Muscle of arm (tissue), 12 donors: ENCODE data around the gene PDE4D. TPM values are rescaled to one million over a fixed set of nuclear protein-coding genes. Genes with fewer than 3 reads are reported as not detected.

ENCODE experiments used
- DNase-seq: peaks from one replicate; pipeline ENCODE4 v3.0.0-alpha.2; 2013
- polyA plus RNA-seq, 12 donors: library from polyadenylated mRNA; unstranded; fragments of 120-200 nt; gene quantifications; one replicate each; pipeline ENCODE4 v1.2.1, GENCODE V29; 2013; ENCODE audit not compliant: insufficient read length in 12 of 12

The PDE4D gene
- polyA plus RNA-seq, 12 donors: 28.2 to 56.3 (median 41.5) TPM; not detected in 1

- no peak for DNase-seq
These were observed 50.5 kb downstream of the PDE4D start for GRCh38 chr5:59842999-59843398.

- no peak for DNase-seq
These were observed 53.3 kb downstream of the PDE4D start for GRCh38 chr5:59840200-59840601.

GRCh38 chr5:59838989-59839388, 54.5 kb downstream of the PDE4D start:
- DNase-seq: no peak

- DNase-seq: no peak
These were observed 55.5 kb downstream of the PDE4D start for GRCh38 chr5:59838067-59838466.

GRCh38 chr5:59837071-59837470, 56.5 kb downstream of the PDE4D start:
- no peak for DNase-seq

DNA sequence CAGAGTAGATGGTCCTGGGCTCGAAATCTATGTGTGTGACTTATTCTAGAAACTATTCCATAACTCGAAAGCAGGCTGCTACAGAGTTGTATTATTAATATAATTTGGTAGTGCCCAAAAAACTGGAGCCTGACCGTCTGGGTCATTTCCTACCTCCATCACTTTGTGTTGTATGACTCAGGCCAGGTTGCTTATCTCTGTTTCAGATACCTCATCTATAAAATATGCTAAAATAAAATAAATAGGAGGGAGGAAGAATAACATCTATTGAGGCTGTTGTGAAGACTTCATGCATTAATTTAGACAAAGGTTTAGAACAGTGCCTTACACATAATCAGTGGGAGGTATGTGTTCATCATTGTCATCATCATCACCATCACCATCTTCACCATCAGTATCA, 57.7 kb downstream of the PDE4D start:
- DNase-seq: no peak

GRCh38 chr5:59833448-59833847, 60.1 kb downstream of the PDE4D start:
- no peak for DNase-seq

DNA sequence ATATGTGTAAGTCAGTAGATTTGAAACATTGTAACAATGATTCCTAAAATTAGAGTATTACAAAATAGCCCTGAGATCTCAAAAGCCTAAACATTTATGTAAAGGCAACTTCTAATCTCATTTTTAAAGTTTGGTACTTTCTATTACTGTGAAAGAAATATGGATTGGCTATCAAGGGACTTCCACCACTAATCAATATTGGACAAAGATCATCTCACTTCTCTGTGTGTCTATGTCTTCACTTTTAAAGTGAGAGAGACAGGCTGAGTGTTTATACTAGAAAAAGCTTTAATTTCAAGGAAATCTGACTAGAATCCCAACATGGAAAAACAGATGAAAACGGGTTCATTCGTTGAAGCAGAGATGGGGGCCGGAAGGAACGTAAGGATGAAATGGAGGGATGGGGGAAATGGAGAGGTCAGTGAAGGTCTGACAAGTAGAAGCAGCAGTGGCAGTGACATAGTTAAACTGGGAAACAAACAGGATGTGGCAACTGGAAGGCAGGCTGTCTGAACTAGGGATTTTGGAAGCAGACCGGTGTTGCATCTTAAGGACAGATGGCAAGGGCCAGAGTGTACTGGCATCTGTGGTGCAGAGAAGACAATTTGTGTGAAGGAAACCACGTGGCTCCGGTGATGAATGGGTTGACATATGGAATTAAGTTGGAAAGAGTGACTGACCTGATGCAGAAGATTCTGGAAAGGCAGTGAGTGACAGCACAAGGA, 60.8 kb downstream of the PDE4D start:
- DNase-seq: no peak

DNA sequence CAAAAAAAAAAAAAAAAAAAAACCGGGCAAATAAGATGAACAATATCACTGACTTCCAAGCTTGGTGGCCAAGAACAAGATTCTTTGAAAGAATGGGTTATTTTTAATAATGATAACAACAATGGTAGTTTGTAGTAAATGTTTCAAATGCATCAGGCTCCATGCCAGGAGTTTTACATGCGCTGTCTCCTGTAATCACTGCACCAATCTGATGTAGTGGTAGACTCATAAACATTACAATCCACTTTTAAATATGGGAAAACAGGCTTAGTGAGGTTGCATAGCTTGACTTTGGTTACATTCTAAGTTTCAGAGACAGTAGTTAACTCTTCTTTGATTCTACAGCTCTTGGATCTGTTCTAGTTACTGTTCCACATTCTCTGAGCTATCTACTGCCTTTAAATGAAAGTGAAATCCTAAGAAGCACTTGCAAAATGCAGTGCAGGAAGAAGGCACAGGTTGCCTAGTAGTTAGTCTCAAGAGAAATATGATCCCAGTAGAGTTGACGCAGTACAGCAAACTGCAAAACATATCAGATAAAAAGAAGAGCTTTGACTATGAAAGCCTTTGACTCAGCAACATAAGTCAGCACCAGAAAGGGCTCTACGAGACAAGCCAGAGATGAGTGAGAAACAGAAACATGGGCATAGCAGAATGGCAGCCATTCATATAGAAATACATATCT, 62.1 kb downstream of the PDE4D start:
- DNase-seq: no peak

DNA sequence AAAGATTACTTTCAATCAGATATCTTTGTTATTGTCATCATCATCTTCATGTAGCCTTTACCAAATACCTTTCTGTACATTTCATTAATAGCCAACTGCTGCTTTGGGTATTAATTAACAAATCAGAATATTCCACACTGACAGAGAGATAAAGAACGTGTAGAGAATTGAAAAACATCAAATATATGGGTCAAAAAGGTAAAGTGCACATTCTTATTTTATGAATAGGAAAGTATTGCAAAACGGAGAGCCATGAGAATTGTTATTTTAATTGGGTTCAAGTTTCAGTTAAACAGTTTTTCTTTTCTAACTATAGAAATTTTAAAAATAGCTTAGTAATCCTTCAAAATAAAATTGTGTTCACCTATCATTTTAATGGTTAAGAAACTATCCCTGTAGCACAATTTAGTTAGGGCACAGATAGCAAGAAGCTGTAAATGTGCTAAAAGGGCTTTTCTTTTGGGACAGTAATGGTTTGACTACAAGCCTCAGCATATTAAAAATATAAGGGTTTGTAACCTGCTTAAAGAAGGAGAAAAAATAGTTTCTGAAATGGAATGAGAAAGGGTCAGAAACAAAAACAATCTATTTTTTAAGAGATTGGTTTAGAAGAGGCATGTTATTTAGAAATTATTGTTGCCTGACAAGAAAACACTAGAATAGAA, 62.9 kb downstream of the PDE4D start:
- DNase-seq: no peak

- DNase-seq: no peak
These were observed 63.6 kb downstream of the PDE4D start for GRCh38 chr5:59829922-59830321.

GRCh38 chr5:59829386-59829785, 64.1 kb downstream of the PDE4D start:
- peak; percentile 42 for DNase-seq

DNA sequence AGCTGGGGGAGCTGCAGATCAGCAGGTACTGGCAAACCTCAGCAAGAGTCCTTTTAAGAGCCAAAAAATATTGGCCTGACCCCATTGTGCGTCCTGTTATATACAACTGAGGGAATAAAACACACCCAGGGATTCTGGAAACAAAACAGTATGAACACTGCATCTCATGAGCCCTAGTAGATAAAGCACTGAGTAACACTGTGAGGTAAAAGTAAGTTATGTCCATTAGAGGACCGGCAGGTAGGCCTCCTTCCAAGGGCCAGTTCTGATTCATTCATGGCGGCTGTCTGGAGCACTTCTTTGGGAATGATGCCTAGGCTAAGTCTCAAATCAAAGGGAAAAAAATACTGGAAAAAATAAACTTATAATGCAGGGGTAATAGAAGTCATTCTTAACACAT, 64.9 kb downstream of the PDE4D start:
- no peak for DNase-seq

GRCh38 chr5:59826996-59827395, 66.5 kb downstream of the PDE4D start:
- no peak for DNase-seq

GRCh38 chr5:59823420-59823819, 70.1 kb downstream of the PDE4D start:
- no peak for DNase-seq

GRCh38 chr5:59819806-59820205, 73.7 kb downstream of the PDE4D start:
- DNase-seq: no peak

- no peak for DNase-seq
These were observed 76.0 kb downstream of the PDE4D start for GRCh38 chr5:59817536-59817935.

- DNase-seq: no peak
These were observed 76.7 kb downstream of the PDE4D start for GRCh38 chr5:59816654-59817300.

GRCh38 chr5:59814537-59814872, 79.0 kb downstream of the PDE4D start:
- no peak for DNase-seq

GRCh38 chr5:59813761-59814536, 79.6 kb downstream of the PDE4D start:
- DNase-seq: peak; percentile 66

- peak; percentile 79 for DNase-seq
These were observed 83.5 kb downstream of the PDE4D start for GRCh38 chr5:59810041-59810440.

DNA sequence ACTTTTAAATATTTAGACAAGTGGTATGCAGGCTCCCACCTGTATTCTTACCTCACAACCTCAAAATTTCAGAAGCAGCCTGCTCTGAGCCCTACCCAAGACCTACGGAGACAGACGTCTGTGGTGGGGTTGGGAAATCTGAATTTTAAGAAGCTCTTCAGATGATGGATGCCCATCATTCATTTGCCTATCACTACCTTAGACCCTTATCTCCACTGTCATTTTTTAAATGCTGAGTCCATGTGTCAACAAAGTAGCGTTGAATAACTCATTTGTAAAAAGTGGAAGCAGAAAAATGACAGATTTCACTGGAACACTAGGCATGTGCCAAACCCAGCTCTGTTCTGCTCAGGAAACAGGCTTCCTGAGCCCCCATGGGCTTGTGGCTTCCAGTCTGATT, 85.7 kb downstream of the PDE4D start:
- no peak for DNase-seq
